Neural progenitor cell (in vitro differentiated cells): ENCODE results near the gene PPP2R2C.

Source experiments
- EZH2 ChIP-seq: fragments of 200-600 bp; sonication (generic); IDR thresholded peaks from 2 replicates; pipeline ENCODE4 v1.6.1; 2017; ENCODE audit warnings: antibody characterized with exemption, mild to moderate bottlenecking, moderate library complexity
- EZH2phosphoT487 ChIP-seq: fragments of 200-600 bp; sonication (generic); IDR thresholded peaks from 2 replicates; pipeline ENCODE4 v1.6.1; 2017; ENCODE audit warnings: antibody characterized with exemption
- TF ChIP-seq, protein P1 (sequence below): fragments of 200-600 bp; sonication (generic); IDR thresholded peaks from 2 replicates; pipeline ENCODE4 v1.5.1; 2017; ENCODE audit warnings: antibody characterized with exemption, mild to moderate bottlenecking

DNA sequence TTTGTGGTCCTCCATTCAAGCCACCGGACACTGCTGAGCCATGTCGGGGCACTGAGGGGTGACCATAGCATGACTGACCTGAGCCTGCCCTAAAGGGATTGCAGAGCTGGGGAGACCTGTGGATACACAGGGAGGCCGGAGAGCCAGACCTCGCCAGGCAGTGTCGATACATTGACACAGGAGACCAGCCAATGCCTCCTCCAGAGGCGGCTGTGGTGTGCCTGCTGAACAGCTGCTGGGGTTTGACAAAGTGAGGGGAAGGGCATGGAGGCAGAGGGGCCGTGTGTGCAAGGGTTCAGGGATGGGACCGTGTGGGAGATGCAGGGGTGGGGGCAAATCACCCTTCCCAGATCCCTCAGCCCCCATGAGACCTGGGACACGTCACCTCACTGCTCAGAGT, 48.0 kb downstream of the PPP2R2C start:
- TF ChIP-seq, protein P1, sequence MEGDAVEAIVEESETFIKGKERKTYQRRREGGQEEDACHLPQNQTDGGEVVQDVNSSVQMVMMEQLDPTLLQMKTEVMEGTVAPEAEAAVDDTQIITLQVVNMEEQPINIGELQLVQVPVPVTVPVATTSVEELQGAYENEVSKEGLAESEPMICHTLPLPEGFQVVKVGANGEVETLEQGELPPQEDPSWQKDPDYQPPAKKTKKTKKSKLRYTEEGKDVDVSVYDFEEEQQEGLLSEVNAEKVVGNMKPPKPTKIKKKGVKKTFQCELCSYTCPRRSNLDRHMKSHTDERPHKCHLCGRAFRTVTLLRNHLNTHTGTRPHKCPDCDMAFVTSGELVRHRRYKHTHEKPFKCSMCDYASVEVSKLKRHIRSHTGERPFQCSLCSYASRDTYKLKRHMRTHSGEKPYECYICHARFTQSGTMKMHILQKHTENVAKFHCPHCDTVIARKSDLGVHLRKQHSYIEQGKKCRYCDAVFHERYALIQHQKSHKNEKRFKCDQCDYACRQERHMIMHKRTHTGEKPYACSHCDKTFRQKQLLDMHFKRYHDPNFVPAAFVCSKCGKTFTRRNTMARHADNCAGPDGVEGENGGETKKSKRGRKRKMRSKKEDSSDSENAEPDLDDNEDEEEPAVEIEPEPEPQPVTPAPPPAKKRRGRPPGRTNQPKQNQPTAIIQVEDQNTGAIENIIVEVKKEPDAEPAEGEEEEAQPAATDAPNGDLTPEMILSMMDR: no peak
- TF ChIP-seq EZH2: no peak
- no peak for TF ChIP-seq EZH2phosphoT487
